PFSK-1 (cell line): Measurements from ENCODE around the gene LPCAT1.

Source experiments
- FOXP2 ChIP-seq: optimal IDR thresholded peaks from 2 replicates; pipeline ENCODE3; 2011; ENCODE audit warnings: borderline replicate concordance, control low read depth, inconsistent platforms; ENCODE audit not compliant: insufficient read depth; ENCODE audit errors: extremely low read length, extremely low read depth
- POLR2AphosphoS5 ChIP-seq: IDR thresholded peaks from 2 replicates; pipeline ENCODE4 v1.6.1; 2012; ENCODE audit warnings: low read depth, mild to moderate bottlenecking, control low read depth, low read length, moderate library complexity
- REST ChIP-seq, 2 experiments: IDR thresholded peaks; 2 replicates each; pipeline versions ENCODE4 v1.6.1 to v1.8.0; 2011 to 2012; ENCODE audit warnings: low read depth in 2 of 2, low read length in 2 of 2, control low read depth in 1 of 2, inconsistent platforms in 1 of 2, mild to moderate bottlenecking in 1 of 2, moderate library complexity in 1 of 2; ENCODE audit not compliant: insufficient read depth in 1 of 2
- SIN3A ChIP-seq: IDR thresholded peaks from 2 replicates; pipeline ENCODE4 v1.6.1; 2012; ENCODE audit warnings: mild to moderate bottlenecking, low read length, moderate library complexity, borderline replicate concordance; ENCODE audit not compliant: insufficient read depth
- TAF1 ChIP-seq: IDR thresholded peaks from 2 replicates; pipeline ENCODE4 v1.6.1; 2012; ENCODE audit warnings: low read length, control low read depth, borderline replicate concordance; ENCODE audit not compliant: insufficient read depth

The LPCAT1 gene

GRCh38 chr5:1550287-1551076 lies 26.7 kb upstream of the LPCAT1 start:
- TF ChIP-seq TAF1, result no peak

GRCh38 chr5:1549475-1550030 lies 25.8 kb upstream of the LPCAT1 start:
- no peak for TF ChIP-seq REST (IDR thresholded peaks at IDR 0.05; ENCODE audit: insufficient read depth in 1 of 2, low read depth in 2 of 2, low read length in 2 of 2)

GRCh38 chr5:1548702-1549474 lies 25.1 kb upstream of the LPCAT1 start:
- TF ChIP-seq SIN3A, result no peak
- TF ChIP-seq REST (IDR thresholded peaks at IDR 0.05; ENCODE audit: insufficient read depth in 1 of 2, low read depth in 2 of 2, low read length in 2 of 2), result no peak
- TF ChIP-seq POLR2AphosphoS5, result no peak
- no peak for TF ChIP-seq TAF1
- TF ChIP-seq FOXP2, result no peak

- TF ChIP-seq TAF1, result no peak
- no peak for TF ChIP-seq SIN3A
- no peak for TF ChIP-seq POLR2AphosphoS5
Observed at GRCh38 chr5:1547655-1548054, 23.9 kb upstream of the LPCAT1 start.

GRCh38 chr5:1547236-1547635 lies 23.5 kb upstream of the LPCAT1 start:
- TF ChIP-seq REST (IDR thresholded peaks at IDR 0.05; ENCODE audit: insufficient read depth in 1 of 2, low read depth in 2 of 2, low read length in 2 of 2), result no peak
- TF ChIP-seq FOXP2, result no peak
- TF ChIP-seq SIN3A, result no peak
- no peak for TF ChIP-seq POLR2AphosphoS5
- no peak for TF ChIP-seq TAF1

GRCh38 chr5:1546556-1546955 lies 22.8 kb upstream of the LPCAT1 start:
- TF ChIP-seq SIN3A, result no peak
- no peak for TF ChIP-seq FOXP2
- TF ChIP-seq TAF1, result no peak
- no peak for TF ChIP-seq REST (IDR thresholded peaks at IDR 0.05; ENCODE audit: insufficient read depth in 1 of 2, low read depth in 2 of 2, low read length in 2 of 2)
- TF ChIP-seq POLR2AphosphoS5, result no peak
